HG03025 (cell line): ENCODE data around the gene CDH4.

Experiments used
- ATAC-seq: cut with Tn5 transposase; IDR thresholded peaks from one replicate; pipeline ENCODE4 v1.9.1; 2021; ENCODE audit warnings: mild to moderate bottlenecking, moderate library complexity; ENCODE audit not compliant: unreplicated experiment, low FRiP score

CDH4 gene

GRCh38 chr20:61922411-61922810 lies 670.4 kb downstream of the CDH4 start:
- ATAC-seq = no peak

- ATAC-seq = no peak
Observed at GRCh38 chr20:61922936-61923335, 670.9 kb downstream of the CDH4 start.

- no peak for ATAC-seq
Observed at GRCh38 chr20:61923371-61924166, 671.5 kb downstream of the CDH4 start.

- ATAC-seq = no peak
Observed at GRCh38 chr20:61924211-61924857, 672.3 kb downstream of the CDH4 start.

GRCh38 chr20:61924858-61925554 lies 672.9 kb downstream of the CDH4 start:
- ATAC-seq = no peak

- no peak for ATAC-seq
Observed at GRCh38 chr20:61925555-61926252, 673.6 kb downstream of the CDH4 start.

GRCh38 chr20:61926253-61926613 lies 674.2 kb downstream of the CDH4 start:
- no peak for ATAC-seq

GRCh38 chr20:61926796-61927192 lies 674.7 kb downstream of the CDH4 start:
- ATAC-seq = no peak

GRCh38 chr20:61927193-61927825 lies 675.2 kb downstream of the CDH4 start:
- ATAC-seq = no peak

- no peak for ATAC-seq
Observed at GRCh38 chr20:61927826-61928541, 675.9 kb downstream of the CDH4 start.

- ATAC-seq = no peak
Observed at GRCh38 chr20:61929561-61929960, 677.5 kb downstream of the CDH4 start.

- ATAC-seq = no peak
Observed at GRCh38 chr20:61929971-61930666, 678.1 kb downstream of the CDH4 start.

GRCh38 chr20:61930776-61931475 lies 678.9 kb downstream of the CDH4 start:
- no peak for ATAC-seq

- ATAC-seq = no peak
Observed at GRCh38 chr20:61931476-61932198, 679.6 kb downstream of the CDH4 start.

- ATAC-seq = no peak
Observed at GRCh38 chr20:61932199-61932592, 680.1 kb downstream of the CDH4 start.

GRCh38 chr20:61932711-61933480 lies 680.8 kb downstream of the CDH4 start:
- ATAC-seq = no peak

GRCh38 chr20:61933481-61933950 lies 681.5 kb downstream of the CDH4 start:
- ATAC-seq = no peak
